ENCODE data around the gene SIDT2. TPM values are rescaled to one million over a fixed set of nuclear protein-coding genes. Genes with fewer than 3 reads are reported as not detected.

SIDT2 gene
- total RNA-seq, 2 experiments from 2014 or later: 18.3 to 37.7 TPM

DNA sequence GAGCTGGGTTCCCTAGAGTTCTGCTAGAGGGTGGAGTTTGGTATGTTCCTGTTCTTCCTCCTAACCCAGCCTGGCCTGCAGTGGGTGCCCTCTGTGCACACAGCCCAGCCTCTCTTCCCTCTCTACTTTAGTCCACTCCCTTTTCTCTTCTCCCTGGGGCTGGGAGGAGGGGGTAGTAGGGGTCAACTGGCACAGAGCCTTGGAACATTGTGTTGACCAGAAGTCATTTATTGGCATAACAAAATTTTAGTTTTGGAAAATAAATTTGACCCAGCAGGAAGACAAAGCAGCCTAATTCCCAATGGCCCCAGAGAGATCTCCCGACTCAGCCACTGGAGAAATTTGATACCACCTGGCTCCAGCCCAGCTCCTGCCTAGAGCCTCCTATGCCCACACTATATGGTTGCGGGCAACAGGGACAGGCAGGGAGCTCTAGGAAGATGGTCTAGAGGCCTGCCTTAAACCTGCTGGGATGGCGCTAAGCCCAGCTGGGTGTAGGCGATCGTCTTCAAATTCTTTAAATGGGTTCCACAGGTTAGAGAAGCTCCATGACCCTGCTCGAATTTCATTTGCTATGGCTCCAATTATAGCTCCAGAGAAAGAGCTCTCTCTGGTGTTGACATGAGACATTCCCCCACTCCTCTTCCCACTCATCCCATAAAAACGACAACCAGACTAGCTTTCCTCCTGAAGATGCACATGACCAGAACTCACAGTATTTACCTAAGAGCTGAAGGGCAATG is 43.4 kb downstream of the SIDT2 start:
- ChIA-PET POLR2A (interaction anchor here (0.9 to 1.3 kb wide), 2 partner anchors 9 to 38 kb away, joined by 3 to 10 read pairs; no protein-coding TSS in a partner anchor), CTCF (ENCODE audit: unreplicated experiment) (interaction anchor here (0.8 kb wide), 1 partner anchor 41 kb away, joined by 3 read pairs; no protein-coding TSS in a partner anchor)
- H3K4me1 ChIP-seq (ENCODE audit: insufficient read depth, low read length, poor library complexity, severe bottlenecking): peaks cover 4% of the 10 kb centered on the region
- no peaks in the 10 kb centered on the region for H3K9me3 ChIP-seq (ENCODE audit: low read length)
- H3K27ac ChIP-seq (ENCODE audit: low read depth, low read length, poor library complexity, severe bottlenecking): no peak overlapping the region
- TF ChIP-seq EZH2phosphoT487 (IDR thresholded peaks at IDR 0.05; ENCODE audit: borderline replicate concordance, low read depth, low read length): no peak
- TF ChIP-seq, protein P1, sequence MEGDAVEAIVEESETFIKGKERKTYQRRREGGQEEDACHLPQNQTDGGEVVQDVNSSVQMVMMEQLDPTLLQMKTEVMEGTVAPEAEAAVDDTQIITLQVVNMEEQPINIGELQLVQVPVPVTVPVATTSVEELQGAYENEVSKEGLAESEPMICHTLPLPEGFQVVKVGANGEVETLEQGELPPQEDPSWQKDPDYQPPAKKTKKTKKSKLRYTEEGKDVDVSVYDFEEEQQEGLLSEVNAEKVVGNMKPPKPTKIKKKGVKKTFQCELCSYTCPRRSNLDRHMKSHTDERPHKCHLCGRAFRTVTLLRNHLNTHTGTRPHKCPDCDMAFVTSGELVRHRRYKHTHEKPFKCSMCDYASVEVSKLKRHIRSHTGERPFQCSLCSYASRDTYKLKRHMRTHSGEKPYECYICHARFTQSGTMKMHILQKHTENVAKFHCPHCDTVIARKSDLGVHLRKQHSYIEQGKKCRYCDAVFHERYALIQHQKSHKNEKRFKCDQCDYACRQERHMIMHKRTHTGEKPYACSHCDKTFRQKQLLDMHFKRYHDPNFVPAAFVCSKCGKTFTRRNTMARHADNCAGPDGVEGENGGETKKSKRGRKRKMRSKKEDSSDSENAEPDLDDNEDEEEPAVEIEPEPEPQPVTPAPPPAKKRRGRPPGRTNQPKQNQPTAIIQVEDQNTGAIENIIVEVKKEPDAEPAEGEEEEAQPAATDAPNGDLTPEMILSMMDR (conservative IDR thresholded peaks at IDR 0.05; ENCODE audit: low read length): no peak
- no peak overlapping the region for H2AFZ ChIP-seq (ENCODE audit: low read length)
- intact Hi-C loops (cut with micrococcal nuclease; ENCODE audit: unreplicated experiment): no loop called here
- H4K20me1 ChIP-seq (ENCODE audit: insufficient read depth, low read length): no peaks in the 10 kb centered on the region
- no peak overlapping the region for H3K4me2 ChIP-seq (ENCODE audit: low read length)
- peaks cover 93% of the 10 kb centered on the region for H3K36me3 ChIP-seq (ENCODE audit: insufficient read depth, low read length)
- no peak overlapping the region for H3K4me3 ChIP-seq (ENCODE audit: low read depth, low read length, poor library complexity, severe bottlenecking)
- no peaks in the 10 kb centered on the region for H3K9me2 ChIP-seq (ENCODE audit: insufficient read depth, low read length)
- no TSS peak for BruUV-seq (replicated peaks)
- H3K79me2 ChIP-seq (ENCODE audit: insufficient read depth, low read depth, low read length): no peaks in the 10 kb centered on the region
- no peak for DNase-seq (ENCODE audit: low spot score)

DNA sequence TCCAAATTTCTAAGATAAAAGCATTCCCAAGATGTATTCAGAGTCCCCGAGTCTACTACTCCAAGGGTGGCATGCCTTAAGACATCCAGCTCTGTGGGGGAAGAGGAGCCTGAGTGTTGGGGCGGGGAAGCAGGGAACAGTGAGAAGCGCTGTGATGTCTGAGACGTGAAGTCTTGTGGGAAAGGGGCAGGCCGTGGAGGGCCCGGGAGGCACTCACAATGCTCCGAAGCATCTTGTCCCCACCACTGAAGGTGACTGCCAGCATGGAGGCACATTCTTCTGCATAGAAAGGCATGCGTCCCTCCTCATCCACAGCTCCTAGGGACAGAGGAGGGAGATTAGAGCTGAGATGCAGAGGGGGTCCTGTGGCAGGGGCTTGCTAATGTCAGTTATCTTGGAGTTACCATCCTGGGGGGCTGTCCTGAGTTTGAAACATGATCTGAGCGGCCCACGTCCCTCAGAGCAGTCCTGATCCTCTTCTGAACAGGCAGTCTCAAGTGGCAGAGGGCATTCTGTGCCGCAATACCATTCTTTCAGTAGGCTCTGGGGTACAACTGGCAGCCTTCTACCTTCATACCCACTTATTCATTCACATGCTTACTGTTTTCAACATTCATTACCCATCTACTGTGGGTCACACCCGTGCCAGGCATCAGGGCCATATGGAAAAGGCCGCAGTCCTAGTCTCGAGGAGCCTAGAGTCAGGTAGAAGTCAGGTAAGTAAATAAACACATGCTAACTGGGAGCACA is 44.6 kb downstream of the SIDT2 start:
- POLR2A ChIA-PET: no interaction called here

More for the DNA sequence above, 44.6 kb downstream of the SIDT2 start:
- Histone ChIP-seq H3K4me2 (ENCODE audit: low read length) (no peak overlapping the region), H3K4me3 (ENCODE audit: low read depth, low read length, poor library complexity, severe bottlenecking) (no peak overlapping the region), H2AFZ (ENCODE audit: low read length) (no peak overlapping the region), H3K36me3 (ENCODE audit: insufficient read depth, low read length) (peaks cover 92% of the 10 kb centered on the region), H3K79me2 (ENCODE audit: insufficient read depth, low read depth, low read length) (no peaks in the 10 kb centered on the region), H3K4me1 (ENCODE audit: insufficient read depth, low read length, poor library complexity, severe bottlenecking) (peaks cover 5% of the 10 kb centered on the region), H4K20me1 (ENCODE audit: insufficient read depth, low read length) (no peaks in the 10 kb centered on the region), H3K27ac (ENCODE audit: low read depth, low read length, poor library complexity, severe bottlenecking) (no peak overlapping the region), H3K9me3 (ENCODE audit: low read length) (no peaks in the 10 kb centered on the region), H3K9me2 (ENCODE audit: insufficient read depth, low read length) (no peaks in the 10 kb centered on the region)
- BruUV-seq (replicated peaks): no TSS peak
- DNase-seq (ENCODE audit: low spot score): no peak
- intact Hi-C loops (cut with micrococcal nuclease; ENCODE audit: unreplicated experiment): no loop called here
- CTCF ChIA-PET (ENCODE audit: unreplicated experiment): no interaction called here
- TF ChIP-seq, protein P1 (conservative IDR thresholded peaks at IDR 0.05; ENCODE audit: low read length): no peak
- TF ChIP-seq EZH2phosphoT487 (IDR thresholded peaks at IDR 0.05; ENCODE audit: borderline replicate concordance, low read depth, low read length): no peak

Data from OCI-LY7 (cell line).